GM23248 (cell line): ENCODE results near the gene FAT2. TPM values are rescaled to one million over a fixed set of nuclear protein-coding genes. Genes with fewer than 3 reads are reported as not detected.

Experiments used
- DNase-seq: peaks from one replicate; pipeline ENCODE4 v3.0.0-alpha.2; 2015
- H2AFZ ChIP-seq: fragments of 200-600 bp; sonication (generic); 2 replicates; pipeline ENCODE4 v1.6.1; 2016; ENCODE audit warnings: antibody characterized with exemption
- H3F3A ChIP-seq: fragments of 200-600 bp; sonication (generic); 2 replicates; pipeline ENCODE4 v1.6.1; 2016; ENCODE audit warnings: mild to moderate bottlenecking, antibody characterized with exemption, mixed run types; ENCODE audit not compliant: insufficient read depth
- H3K27ac ChIP-seq: fragments of 200-600 bp; sonication (generic); 2 replicates; pipeline ENCODE4 v1.5.1; 2016; ENCODE audit warnings: mild to moderate bottlenecking
- H3K27me3 ChIP-seq: fragments of 200-600 bp; sonication (generic); replicated peaks from 2 replicates; pipeline ENCODE4 v1.6.1; 2016; ENCODE audit warnings: mild to moderate bottlenecking; ENCODE audit not compliant: insufficient read depth
- H3K36me3 ChIP-seq: fragments of 200-600 bp; sonication (generic); 2 replicates; pipeline ENCODE4 v1.6.1; 2016; ENCODE audit warnings: low read depth, mild to moderate bottlenecking
- H3K4me1 ChIP-seq: fragments of 200-600 bp; sonication (generic); 2 replicates; pipeline ENCODE4 v1.6.1; 2016; ENCODE audit warnings: mild to moderate bottlenecking; ENCODE audit not compliant: insufficient read depth
- H3K4me2 ChIP-seq: fragments of 200-600 bp; sonication (generic); one replicate; pipeline ENCODE4 v1.6.1; 2016; ENCODE audit warnings: mild to moderate bottlenecking; ENCODE audit not compliant: unreplicated experiment
- H3K4me3 ChIP-seq: fragments of 200-600 bp; sonication (generic); 2 replicates; pipeline ENCODE4 v1.5.1; 2016; ENCODE audit warnings: mild to moderate bottlenecking
- H3K79me2 ChIP-seq: fragments of 200-600 bp; sonication (generic); 2 replicates; pipeline ENCODE4 v1.6.1; 2016; ENCODE audit warnings: mild to moderate bottlenecking; ENCODE audit not compliant: insufficient read depth
- H3K9ac ChIP-seq: fragments of 200-600 bp; sonication (generic); 2 replicates; pipeline ENCODE4 v1.6.1; 2016; ENCODE audit warnings: mild to moderate bottlenecking
- H3K9me2 ChIP-seq: fragments of 200-600 bp; sonication (generic); 2 replicates; pipeline ENCODE4 v1.6.1; 2016; ENCODE audit warnings: mixed run types, mild to moderate bottlenecking, moderate library complexity; ENCODE audit not compliant: insufficient read depth
- H3K9me3 ChIP-seq: fragments of 200-600 bp; sonication (generic); one replicate; pipeline ENCODE4 v1.6.1; 2017; ENCODE audit warnings: low read depth
- H4K20me1 ChIP-seq: fragments of 200-600 bp; sonication (generic); 2 replicates; pipeline ENCODE4 v1.6.0; 2016; ENCODE audit not compliant: insufficient read depth
- EZH2 ChIP-seq: fragments of 200-600 bp; sonication (generic); IDR thresholded peaks from 2 replicates; pipeline ENCODE4 v1.6.1; 2018; ENCODE audit warnings: antibody characterized with exemption, mild to moderate bottlenecking; ENCODE audit not compliant: insufficient read depth, poor library complexity, severe bottlenecking
- EZH2phosphoT487 ChIP-seq: fragments of 200-600 bp; sonication (generic); IDR thresholded peaks from 2 replicates; pipeline ENCODE4 v1.6.1; 2018; ENCODE audit warnings: antibody characterized with exemption, moderate library complexity, mild to moderate bottlenecking, low read depth; ENCODE audit not compliant: insufficient read depth
- WGBS, 2 experiments: methylation state at CpG; one replicate each; pipeline ENCODE4 v1.1.6; 2015 to 2017; ENCODE audit warnings: low lambda C conversion rate in 2 of 2, low coverage in 1 of 2; ENCODE audit errors: missing lambda C conversion rate in 2 of 2; 5-methylcytosine and 5-hydroxymethylcytosine counted together
- in situ Hi-C: fragments of 300-500 bp; cut with MboI; formaldehyde crosslinking; loops from 2 replicates; pipeline ENCODE4 v1.15.0; 2020
- polyA plus RNA-seq: library from polyadenylated mRNA; unstranded; fragments of >200 nt; fragmentation: Nextera tagmentation; extraction: Ambion mirVana; gene quantifications from 2 replicates; pipeline ENCODE4 v1.2.1, GENCODE V29; 2016
- total RNA-seq: library from RNA; depleted of rRNA; stranded (reverse); fragments of >200 nt; shearing (Covaris generic); gene quantifications from 2 replicates; pipeline ENCODE4 v1.2.3, GENCODE V29; 2014

Gene FAT2
- total and polyA plus RNA-seq, 2 experiments from 2014 or later, result not detected

DNA sequence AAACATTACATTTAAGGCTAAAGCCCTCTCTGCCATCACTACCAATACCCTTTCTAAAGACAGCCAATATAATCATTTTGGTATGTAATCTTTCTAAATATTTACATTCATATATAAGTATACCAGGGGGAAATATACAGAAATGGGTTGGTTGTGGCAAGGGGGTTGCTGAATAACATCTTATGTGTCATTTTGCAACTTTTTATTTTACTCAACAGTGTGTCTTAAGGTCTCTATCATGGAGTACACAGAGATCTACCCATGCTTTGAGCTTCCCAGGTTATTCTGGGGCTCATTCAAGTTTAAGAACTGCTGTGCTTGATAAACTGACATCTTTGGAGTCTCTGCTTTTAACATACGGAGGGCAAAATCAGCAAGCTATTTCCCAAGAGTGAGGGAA lies 7.4 kb upstream of the FAT2 start:
- Histone ChIP-seq H2AFZ (no peak overlapping the region), H3K4me3 (no peak overlapping the region), H3F3A (no peaks in the 10 kb centered on the region), H3K27ac (no peak overlapping the region), H3K4me1 (no peaks in the 10 kb centered on the region), H3K27me3 (no peaks in the 10 kb centered on the region), H3K36me3 (no peaks in the 10 kb centered on the region), H3K9me3 (no peaks in the 10 kb centered on the region), H3K79me2 (no peaks in the 10 kb centered on the region), H4K20me1 (no peaks in the 10 kb centered on the region), H3K9ac (no peak overlapping the region), H3K9me2 (no peaks in the 10 kb centered on the region), H3K4me2 (no peak overlapping the region)
- no peak for TF ChIP-seq EZH2phosphoT487
- TF ChIP-seq EZH2, result no peak
- WGBS, 2 experiments, result 60 to 63% methylated on average over 1 of the region's 1 CpG
- no peak for DNase-seq
- in situ Hi-C loops, result no loop called here

DNA sequence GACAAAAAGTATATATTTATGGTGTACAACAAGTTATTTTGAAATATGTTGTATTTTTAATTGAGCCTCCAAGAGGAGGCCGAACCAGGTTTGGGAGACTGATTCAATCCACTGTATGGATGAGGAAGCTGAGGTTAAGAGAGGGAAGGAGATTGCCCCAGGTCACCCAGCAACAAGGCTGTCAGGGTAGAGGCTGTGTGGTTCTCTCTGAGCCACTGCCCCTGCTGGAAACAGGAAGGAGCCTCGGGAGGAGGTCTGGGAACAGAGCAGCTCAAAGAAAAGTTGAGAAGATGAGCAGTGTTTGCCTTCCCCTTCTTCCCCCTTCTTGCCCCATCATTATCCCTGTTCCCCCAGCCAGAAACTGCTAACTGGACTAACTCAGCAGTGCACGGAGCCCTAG lies 6.6 kb upstream of the FAT2 start:
- no peaks in the 10 kb centered on the region for H3K4me1 ChIP-seq
- H3K36me3 ChIP-seq, result no peaks in the 10 kb centered on the region
- H3K9ac ChIP-seq, result no peak overlapping the region
- H3K9me3 ChIP-seq, result no peaks in the 10 kb centered on the region
- in situ Hi-C loops, result no loop called here
- TF ChIP-seq EZH2, result no peak
- no peak overlapping the region for H2AFZ ChIP-seq
- H3K4me2 ChIP-seq, result no peak overlapping the region
- H3F3A ChIP-seq, result no peaks in the 10 kb centered on the region
- no peak for DNase-seq
- H3K27me3 ChIP-seq, result no peaks in the 10 kb centered on the region
- no peak overlapping the region for H3K27ac ChIP-seq
- no peaks in the 10 kb centered on the region for H3K79me2 ChIP-seq
- no peak overlapping the region for H3K4me3 ChIP-seq
- 41 to 62% methylated on average over 3 of the region's 3 CpGs for WGBS, 2 experiments
- no peaks in the 10 kb centered on the region for H3K9me2 ChIP-seq
- no peaks in the 10 kb centered on the region for H4K20me1 ChIP-seq

DNA sequence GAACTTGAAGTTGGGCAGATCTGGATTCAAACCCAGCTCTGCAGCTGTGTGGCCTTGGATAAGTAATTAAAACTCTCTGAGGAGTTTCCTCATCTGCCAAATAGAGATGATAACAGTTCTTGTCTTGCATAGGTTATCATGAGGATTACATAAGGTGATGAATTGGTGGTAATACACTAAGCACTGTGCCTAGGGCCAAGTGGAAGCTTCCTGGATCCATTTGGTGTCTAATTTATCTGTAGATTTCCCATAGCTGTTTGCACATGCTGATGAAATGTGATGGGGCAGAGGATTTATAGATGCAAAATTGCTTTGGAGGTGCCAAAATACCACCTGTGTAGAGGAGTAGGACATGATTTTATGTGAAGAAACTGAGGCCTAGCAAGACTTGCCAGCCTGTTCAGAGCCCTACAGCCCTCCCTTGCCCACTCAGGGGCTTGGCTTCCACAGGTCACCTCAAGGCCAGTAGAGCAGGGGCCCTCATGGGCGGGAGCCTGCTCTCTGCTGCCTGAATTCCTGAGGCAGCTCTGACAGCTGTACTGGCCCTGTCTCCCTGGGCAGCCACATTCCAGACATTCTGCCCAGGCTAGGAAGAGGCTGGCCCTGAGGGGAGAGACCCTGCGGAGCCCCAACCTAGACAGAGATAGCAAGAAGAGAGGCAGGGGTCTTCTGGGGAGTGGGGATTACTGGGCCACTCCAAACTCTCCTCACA lies 5.9 kb upstream of the FAT2 start:
- in situ Hi-C loops, result no loop called here
- Histone ChIP-seq H3K9ac (no peak overlapping the region), H4K20me1 (no peaks in the 10 kb centered on the region), H3K4me3 (no peak overlapping the region), H3K27me3 (no peaks in the 10 kb centered on the region), H2AFZ (no peak overlapping the region), H3K9me3 (no peaks in the 10 kb centered on the region), H3K27ac (no peak overlapping the region), H3K4me2 (no peak overlapping the region), H3K79me2 (no peaks in the 10 kb centered on the region), H3F3A (no peaks in the 10 kb centered on the region), H3K9me2 (no peaks in the 10 kb centered on the region), H3K4me1 (no peaks in the 10 kb centered on the region), H3K36me3 (no peaks in the 10 kb centered on the region)
- 47 to 86% methylated on average over 1 to 2 of the region's 2 CpGs for WGBS, 2 experiments
- no peak for DNase-seq
- TF ChIP-seq EZH2phosphoT487 (no peak), EZH2 (no peak)

- Histone ChIP-seq H3K36me3 (no peaks in the 10 kb centered on the region), H3K9ac (no peak overlapping the region), H3K9me2 (no peaks in the 10 kb centered on the region), H3F3A (no peaks in the 10 kb centered on the region), H4K20me1 (no peaks in the 10 kb centered on the region), H3K4me3 (no peak overlapping the region), H3K79me2 (no peaks in the 10 kb centered on the region), H3K4me1 (no peaks in the 10 kb centered on the region), H3K4me2 (no peak overlapping the region), H3K27me3 (no peaks in the 10 kb centered on the region), H3K9me3 (no peaks in the 10 kb centered on the region), H3K27ac (no peak overlapping the region), H2AFZ (no peak overlapping the region)
- in situ Hi-C loops, result no loop called here
- DNase-seq, result no peak
- no peak for TF ChIP-seq EZH2
- TF ChIP-seq EZH2phosphoT487, result no peak
- 59 to 62% methylated on average over 11 of the region's 11 CpGs for WGBS, 2 experiments
Measured at GRCh38 chr5:151595411-151595826, 4.3 kb upstream of the FAT2 start.
